ENCODE measurements around the gene LCP2.

GRCh38 chr5:170200876-170201275 is 96.7 kb downstream of the LCP2 start:
- no peak for TF ChIP-seq CTCF (IDR thresholded peaks at IDR 0.05 in 2 of 3, conservative IDR thresholded peaks at IDR 0.05 in 1 of 3; ENCODE audit: borderline replicate concordance in 1 of 3, insufficient read depth in 1 of 3, low read depth in 2 of 3, low read length in 2 of 3)
- no peak for TF ChIP-seq SP1 (IDR thresholded peaks at IDR 0.05; ENCODE audit: low read depth)
- TF ChIP-seq EZH2phosphoT487 (IDR thresholded peaks at IDR 0.05; ENCODE audit: borderline replicate concordance) = no peak
- TF ChIP-seq POLR2A (IDR thresholded peaks at IDR 0.05; ENCODE audit: borderline replicate concordance, extremely low read depth, insufficient read depth, insufficient read length) = no peak
- TF ChIP-seq EGR1 (IDR thresholded peaks at IDR 0.05; ENCODE audit: low read depth) = no peak
